Activated CD4-positive, alpha-beta memory T cell treated with anti-CD3 and anti-CD28 coated beads, Interleukin-2, amount 10 ng/mL, durations not matched to agents 7 days and 5 days (primary cell): Measurements from ENCODE around the gene ADIPOR2. TPM values are rescaled to one million over a fixed set of nuclear protein-coding genes. Genes with fewer than 3 reads are reported as not detected.

ENCODE experiments used
- CTCF ChIA-PET: fragments of 350-600 bp; sonication (Branson Sonifier 250); formaldehyde crosslinking; loops from one replicate; lab custom pipeline; 2021; ENCODE audit warnings: antibody characterized with exemption, inconsistent platforms; lab: Charles Lee
- POLR2A ChIA-PET: fragments of 350-600 bp; sonication (Branson Sonifier 250); formaldehyde crosslinking; loops from one replicate; lab custom pipeline; 2021; ENCODE audit warnings: antibody characterized with exemption; lab: Charles Lee
- DNase-seq: peaks from one replicate; pipeline ENCODE4 v3.0.0-alpha.2; 2020
- H3K27ac Mint-ChIP-seq: one replicate; pipeline ENCODE4 v1.8.0; 2021; ENCODE audit warnings: mild to moderate bottlenecking, mixed read lengths
- H3K27me3 Mint-ChIP-seq: one replicate; pipeline ENCODE4 v1.8.0; 2021; ENCODE audit warnings: mixed read lengths
- H3K36me3 Mint-ChIP-seq: one replicate; pipeline ENCODE4 v1.8.0; 2021; ENCODE audit warnings: low read depth, mixed read lengths
- H3K4me1 Mint-ChIP-seq: one replicate; pipeline ENCODE4 v1.8.0; 2021; ENCODE audit warnings: mixed read lengths
- H3K4me3 Mint-ChIP-seq: one replicate; pipeline ENCODE4 v1.8.0; 2021; ENCODE audit warnings: mild to moderate bottlenecking, mixed read lengths
- H3K9me3 Mint-ChIP-seq: one replicate; pipeline ENCODE4 v1.8.0; 2021; ENCODE audit warnings: mixed read lengths
- total RNA-seq, 2 experiments: library from RNA; stranded (reverse); gene quantifications; one replicate each; pipeline ENCODE4 v1.2.3, GENCODE V29; 2021

Gene ADIPOR2
- total RNA-seq, 2 experiments from 2014 or later, result 63.8 to 71.8 TPM

- peaks cover 47% of the 10 kb centered on the region for H3K36me3 Mint-ChIP-seq
- no peak for DNase-seq
- POLR2A ChIA-PET, result no interaction called here
- no peaks in the 10 kb centered on the region for H3K27me3 Mint-ChIP-seq
- no peak overlapping the region for H3K27ac Mint-ChIP-seq
- CTCF ChIA-PET, result no interaction called here
- H3K4me3 Mint-ChIP-seq, result no peak overlapping the region
- no peaks in the 10 kb centered on the region for H3K4me1 Mint-ChIP-seq
- peaks cover 31% of the 10 kb centered on the region for H3K9me3 Mint-ChIP-seq
Measured at GRCh38 chr12:1750300-1750699, 59.4 kb downstream of the ADIPOR2 start.

- CTCF ChIA-PET, result no interaction called here
- H3K4me1 Mint-ChIP-seq, result peaks cover 2% of the 10 kb centered on the region
- no peak overlapping the region for H3K4me3 Mint-ChIP-seq
- no peaks in the 10 kb centered on the region for H3K9me3 Mint-ChIP-seq
- no peak overlapping the region for H3K27ac Mint-ChIP-seq
- POLR2A ChIA-PET, result no interaction called here
- H3K36me3 Mint-ChIP-seq, result peaks cover 45% of the 10 kb centered on the region
- no peak for DNase-seq
- H3K27me3 Mint-ChIP-seq, result no peaks in the 10 kb centered on the region
Measured at GRCh38 chr12:1758376-1758775, 67.5 kb downstream of the ADIPOR2 start.

GRCh38 chr12:1758887-1759286 is 68.0 kb downstream of the ADIPOR2 start:
- ChIA-PET POLR2A (no interaction called here), CTCF (no interaction called here)
- Mint-ChIP-seq H3K27ac (no peak overlapping the region), H3K36me3 (peaks cover 45% of the 10 kb centered on the region), H3K9me3 (no peaks in the 10 kb centered on the region), H3K4me1 (peaks cover 2% of the 10 kb centered on the region), H3K27me3 (no peaks in the 10 kb centered on the region), H3K4me3 (no peak overlapping the region)
- no peak for DNase-seq

- ChIA-PET POLR2A (no interaction called here), CTCF (interaction anchor here (0.9 to 1.8 kb wide), 4 partner anchors 9 to 35 kb away, joined by 3 to 8 read pairs (median 4); no protein-coding TSS in a partner anchor)
- Mint-ChIP-seq H3K27me3 (no peaks in the 10 kb centered on the region), H3K36me3 (peaks cover 34% of the 10 kb centered on the region), H3K4me3 (no peak overlapping the region), H3K4me1 (peaks cover 2% of the 10 kb centered on the region), H3K9me3 (no peaks in the 10 kb centered on the region), H3K27ac (no peak overlapping the region)
- no peak for DNase-seq
Measured at GRCh38 chr12:1760566-1761382, 69.9 kb downstream of the ADIPOR2 start.

- H3K27me3 Mint-ChIP-seq, result no peaks in the 10 kb centered on the region
- no peak for DNase-seq
- CTCF ChIA-PET, result interaction anchor here (1.0 to 1.8 kb wide), 3 partner anchors 10 to 34 kb away, joined by 3 to 8 read pairs (median 4); no protein-coding TSS in a partner anchor
- peaks cover 29% of the 10 kb centered on the region for H3K36me3 Mint-ChIP-seq
- H3K9me3 Mint-ChIP-seq, result no peaks in the 10 kb centered on the region
- POLR2A ChIA-PET, result no interaction called here
- H3K4me3 Mint-ChIP-seq, result no peak overlapping the region
- H3K4me1 Mint-ChIP-seq, result peaks cover 2% of the 10 kb centered on the region
- no peak overlapping the region for H3K27ac Mint-ChIP-seq
Measured at GRCh38 chr12:1761857-1762256, 71.0 kb downstream of the ADIPOR2 start.

- no peak overlapping the region for H3K27ac Mint-ChIP-seq
- peaks cover 2% of the 10 kb centered on the region for H3K4me1 Mint-ChIP-seq
- no peak for DNase-seq
- no peaks in the 10 kb centered on the region for H3K9me3 Mint-ChIP-seq
- ChIA-PET POLR2A (no interaction called here), CTCF (no interaction called here)
- no peak overlapping the region for H3K4me3 Mint-ChIP-seq
- no peaks in the 10 kb centered on the region for H3K27me3 Mint-ChIP-seq
- H3K36me3 Mint-ChIP-seq, result peaks cover 19% of the 10 kb centered on the region
Measured at GRCh38 chr12:1763153-1763552, 72.3 kb downstream of the ADIPOR2 start.

- no peaks in the 10 kb centered on the region for H3K9me3 Mint-ChIP-seq
- H3K4me1 Mint-ChIP-seq, result no peaks in the 10 kb centered on the region
- DNase-seq, result no peak
- no peaks in the 10 kb centered on the region for H3K27me3 Mint-ChIP-seq
- H3K27ac Mint-ChIP-seq, result no peak overlapping the region
- POLR2A ChIA-PET, result no interaction called here
- H3K36me3 Mint-ChIP-seq, result peaks cover 2% of the 10 kb centered on the region
- no peak overlapping the region for H3K4me3 Mint-ChIP-seq
- CTCF ChIA-PET, result interaction anchor here (0.6 to 1.5 kb wide), 3 partner anchors 28 to 648 kb away, joined by 3 to 5 read pairs (median 3); no protein-coding TSS in a partner anchor
Measured at GRCh38 chr12:1766110-1766509, 75.2 kb downstream of the ADIPOR2 start.

GRCh38 chr12:1767407-1768090 is 76.7 kb downstream of the ADIPOR2 start:
- Mint-ChIP-seq H3K4me1 (no peaks in the 10 kb centered on the region), H3K4me3 (no peak overlapping the region), H3K9me3 (no peaks in the 10 kb centered on the region), H3K36me3 (peaks cover 5% of the 10 kb centered on the region), H3K27me3 (no peaks in the 10 kb centered on the region), H3K27ac (no peak overlapping the region)
- ChIA-PET POLR2A (no interaction called here), CTCF (interaction anchor here (1.0 to 1.1 kb wide), 2 partner anchors 23 to 133 kb away, joined by 3 read pairs; no protein-coding TSS in a partner anchor)
- no peak for DNase-seq

- H3K4me3 Mint-ChIP-seq, result no peak overlapping the region
- no peak for DNase-seq
- no peaks in the 10 kb centered on the region for H3K4me1 Mint-ChIP-seq
- H3K27me3 Mint-ChIP-seq, result no peaks in the 10 kb centered on the region
- POLR2A ChIA-PET, result no interaction called here
- peaks cover 13% of the 10 kb centered on the region for H3K36me3 Mint-ChIP-seq
- H3K9me3 Mint-ChIP-seq, result no peaks in the 10 kb centered on the region
- CTCF ChIA-PET, result no interaction called here
- no peak overlapping the region for H3K27ac Mint-ChIP-seq
Measured at GRCh38 chr12:1768615-1769014, 77.7 kb downstream of the ADIPOR2 start.

GRCh38 chr12:1769809-1770494 is 79.1 kb downstream of the ADIPOR2 start:
- Mint-ChIP-seq H3K27ac (no peak overlapping the region), H3K27me3 (no peaks in the 10 kb centered on the region), H3K4me1 (no peaks in the 10 kb centered on the region), H3K36me3 (peaks cover 20% of the 10 kb centered on the region), H3K9me3 (no peaks in the 10 kb centered on the region), H3K4me3 (no peak overlapping the region)
- ChIA-PET POLR2A (no interaction called here), CTCF (interaction anchor here (1.4 to 1.5 kb wide), 2 partner anchors 21 to 89 kb away, joined by 3 to 4 read pairs; no protein-coding TSS in a partner anchor)
- no peak for DNase-seq

GRCh38 chr12:1773937-1774655 is 83.2 kb downstream of the ADIPOR2 start:
- CTCF ChIA-PET, result no interaction called here

GRCh38 chr12:1776170-1776921 is 85.5 kb downstream of the ADIPOR2 start:
- Mint-ChIP-seq H3K9me3 (no peaks in the 10 kb centered on the region), H3K27me3 (no peaks in the 10 kb centered on the region), H3K4me1 (peaks cover 1% of the 10 kb centered on the region), H3K4me3 (no peak overlapping the region), H3K27ac (no peak overlapping the region), H3K36me3 (peaks cover 32% of the 10 kb centered on the region)
- CTCF ChIA-PET, result interaction anchor here (0.9 to 2.4 kb wide), 3 partner anchors 9 to 142 kb away, joined by 3 to 10 read pairs (median 3); no protein-coding TSS in a partner anchor
- DNase-seq, result no peak
- POLR2A ChIA-PET, result interaction anchor here (1.0 kb wide), 1 partner anchor 85 kb away, joined by 5 read pairs; the partner anchor contains the start of gene ADIPOR2

More at GRCh38 chr12:1773937-1774655, 83.2 kb downstream of the ADIPOR2 start:
- Mint-ChIP-seq H3K27me3 (no peaks in the 10 kb centered on the region), H3K36me3 (peaks cover 32% of the 10 kb centered on the region), H3K9me3 (no peaks in the 10 kb centered on the region), H3K4me1 (no peaks in the 10 kb centered on the region), H3K27ac (no peak overlapping the region), H3K4me3 (no peak overlapping the region)
- DNase-seq, result no peak
- POLR2A ChIA-PET, result no interaction called here
